GM12801 (cell line): Measurements from ENCODE around the gene RYR3.

ENCODE experiments used
- TF ChIP-seq, protein P1 (sequence below): IDR thresholded peaks from one replicate; pipeline ENCODE4 v1.5.1; 2011; ENCODE audit warnings: control low read depth; ENCODE audit not compliant: insufficient read length; ENCODE audit errors: extremely low read depth

The RYR3 gene

DNA sequence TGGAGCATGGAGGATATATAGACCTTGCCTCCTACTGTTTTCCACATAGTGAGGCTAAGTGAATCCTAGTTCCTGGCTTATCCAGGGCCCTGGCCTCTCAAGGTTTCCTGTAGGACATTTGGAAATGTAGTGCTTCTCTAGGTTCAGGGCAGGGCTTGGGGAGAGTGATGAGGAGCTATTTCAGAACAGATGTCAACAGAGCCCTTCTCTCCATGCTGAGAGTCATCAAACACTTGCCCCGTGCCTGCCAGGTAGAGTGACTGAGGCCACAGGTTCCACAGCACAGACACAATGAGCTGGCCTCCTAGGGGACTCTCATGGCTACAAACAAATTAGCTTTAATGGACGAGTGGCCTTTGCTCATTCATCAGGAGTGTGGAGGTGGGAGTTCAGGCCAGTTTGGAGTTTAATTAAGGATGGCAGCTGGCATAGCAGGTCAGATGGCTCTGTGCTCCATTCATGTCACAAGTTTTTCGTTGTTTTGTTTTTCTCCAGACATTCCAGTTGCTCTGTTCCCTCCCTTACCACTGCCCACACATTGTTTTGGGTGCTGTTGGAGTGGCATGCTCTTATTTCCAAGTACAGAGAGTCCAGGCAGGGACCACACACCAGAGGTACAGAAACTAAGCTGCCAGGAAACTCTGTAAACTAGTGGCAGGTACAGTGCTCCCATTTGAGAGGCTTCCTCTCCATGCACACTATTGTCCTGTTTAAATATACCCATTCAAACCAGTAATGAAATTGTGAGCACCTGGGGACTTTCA is 189.8 kb downstream of the RYR3 start:
- TF ChIP-seq, protein P1, sequence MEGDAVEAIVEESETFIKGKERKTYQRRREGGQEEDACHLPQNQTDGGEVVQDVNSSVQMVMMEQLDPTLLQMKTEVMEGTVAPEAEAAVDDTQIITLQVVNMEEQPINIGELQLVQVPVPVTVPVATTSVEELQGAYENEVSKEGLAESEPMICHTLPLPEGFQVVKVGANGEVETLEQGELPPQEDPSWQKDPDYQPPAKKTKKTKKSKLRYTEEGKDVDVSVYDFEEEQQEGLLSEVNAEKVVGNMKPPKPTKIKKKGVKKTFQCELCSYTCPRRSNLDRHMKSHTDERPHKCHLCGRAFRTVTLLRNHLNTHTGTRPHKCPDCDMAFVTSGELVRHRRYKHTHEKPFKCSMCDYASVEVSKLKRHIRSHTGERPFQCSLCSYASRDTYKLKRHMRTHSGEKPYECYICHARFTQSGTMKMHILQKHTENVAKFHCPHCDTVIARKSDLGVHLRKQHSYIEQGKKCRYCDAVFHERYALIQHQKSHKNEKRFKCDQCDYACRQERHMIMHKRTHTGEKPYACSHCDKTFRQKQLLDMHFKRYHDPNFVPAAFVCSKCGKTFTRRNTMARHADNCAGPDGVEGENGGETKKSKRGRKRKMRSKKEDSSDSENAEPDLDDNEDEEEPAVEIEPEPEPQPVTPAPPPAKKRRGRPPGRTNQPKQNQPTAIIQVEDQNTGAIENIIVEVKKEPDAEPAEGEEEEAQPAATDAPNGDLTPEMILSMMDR, result no peak

DNA sequence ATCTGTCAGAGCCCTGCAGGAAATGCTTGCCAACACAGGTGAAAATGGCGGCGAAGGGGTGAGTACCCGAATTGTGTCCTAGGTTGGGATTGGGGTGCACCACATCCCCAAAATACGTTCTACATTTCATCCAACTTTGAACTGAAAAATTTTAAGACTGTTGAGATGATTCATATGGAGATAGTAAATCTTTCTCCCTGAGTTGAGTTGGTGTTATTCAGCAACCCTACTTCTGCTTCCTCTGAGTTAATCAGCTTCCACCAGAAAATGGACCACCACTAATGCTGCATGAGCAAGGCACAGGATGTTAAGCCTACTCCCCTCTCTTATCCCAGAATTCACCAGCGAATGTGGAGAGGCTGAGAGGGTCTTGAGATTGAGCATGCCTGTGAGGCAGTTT is 192.9 kb downstream of the RYR3 start:
- TF ChIP-seq, protein P1, result no peak

DNA sequence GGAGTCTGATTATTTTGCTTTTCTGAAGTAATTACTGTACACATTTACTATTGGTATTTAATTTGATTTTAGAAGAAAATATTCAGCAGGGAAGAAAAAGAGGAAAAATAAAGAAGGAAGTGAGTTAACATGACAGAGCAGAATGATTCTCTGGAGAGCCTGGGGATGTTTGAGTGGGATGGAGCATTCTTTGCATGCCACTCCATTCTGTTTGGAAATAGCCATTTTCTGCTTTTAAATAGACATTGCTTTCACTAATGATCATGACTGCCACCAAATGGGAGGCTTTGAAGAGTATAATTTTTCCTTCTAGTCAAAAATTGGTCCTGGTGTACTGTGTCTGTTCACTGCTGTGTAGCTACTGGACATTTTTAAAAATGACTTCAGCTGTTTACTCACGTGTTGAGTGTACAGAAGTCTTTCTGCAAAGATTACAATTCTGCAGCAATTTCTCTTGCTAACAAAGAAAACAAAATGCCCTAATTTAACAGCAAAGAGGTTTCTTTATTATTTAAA is 196.1 kb downstream of the RYR3 start:
- TF ChIP-seq, protein P1, result no peak

DNA sequence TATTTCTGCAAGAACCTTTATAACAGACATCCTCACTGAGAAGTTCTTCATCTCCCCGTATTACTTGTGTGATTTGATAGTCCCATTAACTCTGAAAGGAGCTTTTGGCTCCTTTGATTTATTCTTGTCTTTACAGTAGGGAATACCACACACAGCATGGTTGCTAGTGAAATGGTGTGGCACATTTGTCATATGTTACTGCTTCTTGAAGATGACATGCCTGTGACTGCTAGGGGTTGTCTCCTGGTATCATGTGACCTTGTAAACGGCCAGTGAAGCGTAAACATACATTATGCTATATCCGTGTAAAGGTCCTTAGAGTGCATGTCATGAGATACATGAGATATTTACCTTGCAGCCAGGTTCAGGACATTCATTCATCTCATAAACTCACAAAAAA is 197.9 kb downstream of the RYR3 start:
- TF ChIP-seq, protein P1, result no peak

DNA sequence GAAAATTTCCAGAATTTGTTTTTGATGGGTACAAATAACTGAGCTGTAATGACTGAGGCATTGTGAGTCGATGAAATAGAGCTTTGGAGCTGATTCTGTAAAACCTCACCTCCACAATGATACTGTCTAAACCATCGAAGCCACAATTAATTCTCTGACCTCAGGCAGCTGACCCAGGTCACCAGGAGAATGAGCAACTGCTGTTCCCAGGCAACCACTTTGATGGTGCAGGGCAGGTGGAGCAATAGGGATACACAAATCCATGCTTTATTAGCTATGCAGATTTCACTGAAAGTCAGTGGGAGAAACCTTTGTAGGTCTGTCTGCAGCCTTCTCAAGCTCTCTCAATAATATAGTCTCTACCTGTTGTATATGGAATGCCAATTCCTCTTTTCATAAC is 204.4 kb downstream of the RYR3 start:
- TF ChIP-seq, protein P1, result no peak

DNA sequence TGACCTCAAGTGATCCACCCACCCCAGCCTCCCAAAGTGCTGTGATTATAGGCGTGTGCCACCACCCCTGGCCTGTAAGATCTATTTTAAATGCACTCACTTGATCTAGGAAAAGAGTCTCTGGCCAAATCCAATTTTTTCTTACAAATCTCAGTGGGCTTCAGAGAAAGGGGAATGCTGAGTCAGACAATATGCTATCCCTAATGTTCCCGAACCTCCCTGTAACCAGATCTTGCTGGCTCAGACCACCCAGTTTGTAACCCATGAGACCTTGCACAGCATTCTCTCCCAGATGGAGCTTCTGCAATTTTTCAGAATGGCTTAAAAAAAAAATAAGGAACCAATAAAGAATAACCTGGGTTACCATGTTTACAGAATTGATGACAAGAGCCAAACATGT is 205.8 kb downstream of the RYR3 start:
- TF ChIP-seq, protein P1, result no peak

DNA sequence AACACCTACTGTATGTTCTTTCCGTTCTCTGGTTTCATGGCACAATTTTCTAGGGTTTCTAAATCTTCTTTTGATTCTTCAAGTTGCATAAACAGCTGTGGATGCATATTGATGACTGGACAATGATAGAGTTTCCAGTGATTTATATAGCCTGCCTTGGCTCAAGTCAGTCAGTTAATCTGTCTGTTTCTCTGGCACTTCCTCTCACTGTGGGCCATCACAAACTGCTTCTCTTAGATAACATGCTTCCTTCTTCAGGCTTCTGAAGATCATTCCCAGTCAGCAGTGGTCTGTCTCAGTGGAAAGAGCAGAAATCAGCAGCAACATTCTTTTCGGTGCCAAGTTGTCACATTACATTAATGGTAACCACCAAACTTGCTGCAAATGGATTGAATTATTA is 207.2 kb downstream of the RYR3 start:
- TF ChIP-seq, protein P1, result no peak
